Measurements from ENCODE around the gene TKT. TPM values are rescaled to one million over a fixed set of nuclear protein-coding genes. Genes with fewer than 3 reads are reported as not detected.

The TKT gene
- total and polyA plus RNA-seq, 2 of the 13 experiments (the other 11 are each of a cell fraction or from before 2014, with no cell fraction given): 150 to 238 TPM

GRCh38 chr3:53224536-53224935 lies 31.3 kb downstream of the TKT start (continued):
- no peak for TF ChIP-seq ZNF605 (CRISPR knock-in tag; IDR thresholded peaks at IDR 0.05)
- TF ChIP-seq, protein P1, sequence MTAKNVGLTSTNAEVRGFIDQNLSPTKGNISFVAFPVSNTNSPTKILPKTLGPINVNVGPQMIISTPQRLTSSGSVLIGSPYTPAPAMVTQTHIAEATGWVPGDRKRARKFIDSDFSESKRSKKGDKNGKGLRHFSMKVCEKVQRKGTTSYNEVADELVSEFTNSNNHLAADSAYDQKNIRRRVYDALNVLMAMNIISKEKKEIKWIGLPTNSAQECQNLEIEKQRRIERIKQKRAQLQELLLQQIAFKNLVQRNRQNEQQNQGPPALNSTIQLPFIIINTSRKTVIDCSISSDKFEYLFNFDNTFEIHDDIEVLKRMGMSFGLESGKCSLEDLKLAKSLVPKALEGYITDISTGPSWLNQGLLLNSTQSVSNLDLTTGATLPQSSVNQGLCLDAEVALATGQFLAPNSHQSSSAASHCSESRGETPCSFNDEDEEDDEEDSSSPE (CRISPR knock-in tag; IDR thresholded peaks at IDR 0.05): no peak

- H3K79me2 ChIP-seq (ENCODE audit: insufficient read depth, low read length): no peaks in the 10 kb centered on the region
- DNase-seq (ENCODE audit: low spot score): no peak
- FAIRE-seq: no peak
- peaks cover 64% of the 10 kb centered on the region for H3K4me1 ChIP-seq (ENCODE audit: insufficient read depth, low read length)
- no TSS peak for BruUV-seq (replicated peaks)
- CTCF ChIA-PET (ENCODE audit: low intra/inter-chr PET ratio, low total read pairs): no interaction called here
- H3K36me3 ChIP-seq (replicated peaks in 1 of 2; ENCODE audit: control insufficient read depth in 1 of 2, insufficient read depth in 2 of 2, low read length in 2 of 2): peaks cover 29 to 52% of the 10 kb centered on the region in 2 experiments
- TF ChIP-seq NR2F6 (IDR thresholded peaks at IDR 0.05) (no peak), NR2F6 (CRISPR knock-in tag; IDR thresholded peaks at IDR 0.05) (no peak), PRPF4 (IDR thresholded peaks at IDR 0.05; ENCODE audit: low read depth, low read length, poor library complexity, severe bottlenecking) (no peak), ZNF263 (CRISPR knock-in tag; IDR thresholded peaks at IDR 0.05) (no peak), NFKBIZ (CRISPR knock-in tag; IDR thresholded peaks at IDR 0.05) (no peak), ZNF790 (CRISPR knock-in tag; IDR thresholded peaks at IDR 0.05; ENCODE audit: borderline replicate concordance) (no peak), NFE2L2 (IDR thresholded peaks at IDR 0.05; ENCODE audit: low read length) (no peak), IKZF1 (IDR thresholded peaks at IDR 0.05) (no peak), MTERF4 (CRISPR knock-in tag; IDR thresholded peaks at IDR 0.05) (no peak), ZFP1 (CRISPR knock-in tag; IDR thresholded peaks at IDR 0.05) (no peak), ZMYM4 (CRISPR knock-in tag; IDR thresholded peaks at IDR 0.05) (no peak), NR1H2 (CRISPR knock-in tag; IDR thresholded peaks at IDR 0.05; ENCODE audit: borderline replicate concordance, low read depth) (no peak), TCF7L2 (IDR thresholded peaks at IDR 0.05; ENCODE audit: low read depth, low read length) (no peak), RFX5 (IDR thresholded peaks at IDR 0.05; ENCODE audit: low read depth, low read length) (no peak)
- TF ChIP-seq, protein P2, sequence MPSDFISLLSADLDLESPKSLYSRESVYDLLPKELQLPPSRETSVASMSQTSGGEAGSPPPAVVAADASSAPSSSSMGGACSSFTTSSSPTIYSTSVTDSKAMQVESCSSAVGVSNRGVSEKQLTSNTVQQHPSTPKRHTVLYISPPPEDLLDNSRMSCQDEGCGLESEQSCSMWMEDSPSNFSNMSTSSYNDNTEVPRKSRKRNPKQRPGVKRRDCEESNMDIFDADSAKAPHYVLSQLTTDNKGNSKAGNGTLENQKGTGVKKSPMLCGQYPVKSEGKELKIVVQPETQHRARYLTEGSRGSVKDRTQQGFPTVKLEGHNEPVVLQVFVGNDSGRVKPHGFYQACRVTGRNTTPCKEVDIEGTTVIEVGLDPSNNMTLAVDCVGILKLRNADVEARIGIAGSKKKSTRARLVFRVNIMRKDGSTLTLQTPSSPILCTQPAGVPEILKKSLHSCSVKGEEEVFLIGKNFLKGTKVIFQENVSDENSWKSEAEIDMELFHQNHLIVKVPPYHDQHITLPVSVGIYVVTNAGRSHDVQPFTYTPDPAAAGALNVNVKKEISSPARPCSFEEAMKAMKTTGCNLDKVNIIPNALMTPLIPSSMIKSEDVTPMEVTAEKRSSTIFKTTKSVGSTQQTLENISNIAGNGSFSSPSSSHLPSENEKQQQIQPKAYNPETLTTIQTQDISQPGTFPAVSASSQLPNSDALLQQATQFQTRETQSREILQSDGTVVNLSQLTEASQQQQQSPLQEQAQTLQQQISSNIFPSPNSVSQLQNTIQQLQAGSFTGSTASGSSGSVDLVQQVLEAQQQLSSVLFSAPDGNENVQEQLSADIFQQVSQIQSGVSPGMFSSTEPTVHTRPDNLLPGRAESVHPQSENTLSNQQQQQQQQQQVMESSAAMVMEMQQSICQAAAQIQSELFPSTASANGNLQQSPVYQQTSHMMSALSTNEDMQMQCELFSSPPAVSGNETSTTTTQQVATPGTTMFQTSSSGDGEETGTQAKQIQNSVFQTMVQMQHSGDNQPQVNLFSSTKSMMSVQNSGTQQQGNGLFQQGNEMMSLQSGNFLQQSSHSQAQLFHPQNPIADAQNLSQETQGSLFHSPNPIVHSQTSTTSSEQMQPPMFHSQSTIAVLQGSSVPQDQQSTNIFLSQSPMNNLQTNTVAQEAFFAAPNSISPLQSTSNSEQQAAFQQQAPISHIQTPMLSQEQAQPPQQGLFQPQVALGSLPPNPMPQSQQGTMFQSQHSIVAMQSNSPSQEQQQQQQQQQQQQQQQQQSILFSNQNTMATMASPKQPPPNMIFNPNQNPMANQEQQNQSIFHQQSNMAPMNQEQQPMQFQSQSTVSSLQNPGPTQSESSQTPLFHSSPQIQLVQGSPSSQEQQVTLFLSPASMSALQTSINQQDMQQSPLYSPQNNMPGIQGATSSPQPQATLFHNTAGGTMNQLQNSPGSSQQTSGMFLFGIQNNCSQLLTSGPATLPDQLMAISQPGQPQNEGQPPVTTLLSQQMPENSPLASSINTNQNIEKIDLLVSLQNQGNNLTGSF (CRISPR knock-in tag; IDR thresholded peaks at IDR 0.05): no peak
- 100% methylated on average over 1 of the region's 5 CpGs for WGBS (ENCODE audit: low lambda C conversion rate)
- peak overlapping the region; percentile 75 for H3K27ac ChIP-seq (ENCODE audit: extremely low read length, insufficient read depth, low read length)
- 0 out of 2 replicates have a peak, but pooled peaks cover 3% of the 10 kb centered on the region for H4K20me1 ChIP-seq (ENCODE audit: insufficient read depth, low read length)
- no peaks in the 10 kb centered on the region for H3K27me3 ChIP-seq (ENCODE audit: control insufficient read depth in 1 of 2, insufficient read depth in 2 of 2, low read length in 2 of 2)
- no peak for ATAC-seq
- no peak overlapping the region for H3K9ac ChIP-seq (ENCODE audit: insufficient read depth, low read depth, low read length)
- no peak overlapping the region for H3K4me3 ChIP-seq (replicated peaks in 1 of 3; ENCODE audit: insufficient read depth in 1 of 3, low read depth in 2 of 3, low read length in 3 of 3)
- no peak overlapping the region for H2AFZ ChIP-seq (ENCODE audit: low read length)
- no peaks in the 10 kb centered on the region for H3K9me3 ChIP-seq (ENCODE audit: low read length)
- no peak overlapping the region for H3K4me2 ChIP-seq (ENCODE audit: low read depth, low read length)
- intact Hi-C loops (cut with micrococcal nuclease; ENCODE audit: unreplicated experiment): loop anchor here (5.0 kb wide), 1 partner anchor 33 kb away; the partner anchor contains the start of gene TKT
- in situ Hi-C loops (cut with HindIII; ENCODE audit: extremely low pct_ligation_motif_present, low pct_unique_long_range_greater_than_20kb): no loop called here
- POLR2A ChIA-PET: interaction anchor here (0.6 to 1.1 kb wide), 2 partner anchors 10 to 57 kb away, joined by 3 read pairs; no protein-coding TSS in a partner anchor
Observed at GRCh38 chr3:53224026-53224425, 31.8 kb downstream of the TKT start.
